ENCODE measurements around the gene KRT83. TPM values are rescaled to one million over a fixed set of nuclear protein-coding genes. Genes with fewer than 3 reads are reported as not detected.

KRT83 gene
- total and polyA plus RNA-seq, 10 of the 15 experiments (the other 5 are each of a cell fraction or from before 2014, with no cell fraction given), result not detected

DNA sequence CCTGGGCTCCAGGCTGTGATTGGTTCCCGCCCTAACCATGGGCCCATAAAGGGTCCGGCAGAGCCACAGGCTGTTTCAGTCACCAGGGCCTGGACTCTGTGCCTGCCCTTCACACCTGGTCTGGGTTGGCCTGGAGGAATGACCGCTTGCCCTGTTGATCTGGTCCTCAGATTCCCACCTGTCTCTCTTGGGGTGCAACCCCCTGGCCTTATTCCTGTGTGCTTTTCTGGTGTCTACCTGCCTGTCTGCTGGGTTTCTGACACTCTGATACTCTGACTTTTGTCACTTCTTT lies 2.9 kb upstream of the KRT83 start:
- RAD21 ChIA-PET (ENCODE audit: unreplicated experiment), result no interaction called here
- DNase-seq (ENCODE audit: low read depth, low spot score), result no peak
- WGBS (ENCODE audit: insufficient coverage, insufficient replicate concordance, low lambda C conversion rate, missing lambda C conversion rate), result 9% methylated on average over 3 of the region's 3 CpGs
- CTCF ChIA-PET, result interaction anchor here (1.2 to 1.6 kb wide), 2 partner anchors 38 to 44 kb away, joined by 3 to 5 read pairs; no protein-coding TSS in a partner anchor
- no TSS peak for BruUV-seq (replicated peaks)
- in situ Hi-C loops (cut with MboI) (loop anchor here (10.0 kb wide), 1 partner anchor 169 kb away; no protein-coding TSS in a partner anchor), intact Hi-C loops (cut with micrococcal nuclease; ENCODE audit: unreplicated experiment) (loop anchor here (10.0 kb wide), 1 partner anchor 109 kb away; no protein-coding TSS in a partner anchor)
- Histone ChIP-seq H3K27me3 (replicated peaks in 1 of 2; ENCODE audit: control insufficient read depth in 2 of 2, insufficient read depth in 2 of 2, low read length in 1 of 2) (peaks cover 3 to 6% of the 10 kb centered on the region in 2 experiments), H3K4me2 (ENCODE audit: control insufficient read depth, insufficient read depth) (no peak overlapping the region), H3K79me2 (ENCODE audit: control insufficient read depth, insufficient read depth, low read length) (no peaks in the 10 kb centered on the region), H3K9me3 (replicated peaks; ENCODE audit: control insufficient read depth, insufficient read depth, low read length) (no peaks in the 10 kb centered on the region), H3K4me3 (no peak overlapping the region), H3K9ac (ENCODE audit: control insufficient read depth, insufficient read depth, low read length) (no peak overlapping the region), H3K36me3 (ENCODE audit: control insufficient read depth in 2 of 2, insufficient read depth in 2 of 2, low read length in 1 of 2) (no peaks in the 10 kb centered on the region), H3K27ac (ENCODE audit: control insufficient read depth, insufficient read depth) (no peak overlapping the region), H2AFZ (ENCODE audit: control insufficient read depth, low read depth, low read length) (no peak overlapping the region), H4K20me1 (ENCODE audit: control insufficient read depth, insufficient read depth) (no peaks in the 10 kb centered on the region), H3K4me1 (ENCODE audit: control insufficient read depth, insufficient read depth, low read length) (peaks cover 7% of the 10 kb centered on the region)
- SMC1A ChIA-PET (ENCODE audit: uncharacterized antibody, unreplicated experiment), result no interaction called here
- ATAC-seq, result no peak
- TF ChIP-seq YBX1 (IDR thresholded peaks at IDR 0.05) (no peak), NFYB (IDR thresholded peaks at IDR 0.05; ENCODE audit: insufficient read depth, low read depth, low read length) (no peak), LARP7 (IDR thresholded peaks at IDR 0.05) (no peak), RCOR1 (conservative IDR thresholded peaks at IDR 0.05; ENCODE audit: low read depth, low read length) (no peak), CREM (IDR thresholded peaks at IDR 0.05; ENCODE audit: low read depth) (no peak), MEF2A (IDR thresholded peaks at IDR 0.05; ENCODE audit: insufficient read depth, low read depth, low read length) (no peak), ZNF384 (IDR thresholded peaks at IDR 0.05; ENCODE audit: borderline replicate concordance, low read depth, low read length) (no peak), ATF7 (IDR thresholded peaks at IDR 0.05; ENCODE audit: low read depth) (no peak)
- TF ChIP-seq, protein P1, sequence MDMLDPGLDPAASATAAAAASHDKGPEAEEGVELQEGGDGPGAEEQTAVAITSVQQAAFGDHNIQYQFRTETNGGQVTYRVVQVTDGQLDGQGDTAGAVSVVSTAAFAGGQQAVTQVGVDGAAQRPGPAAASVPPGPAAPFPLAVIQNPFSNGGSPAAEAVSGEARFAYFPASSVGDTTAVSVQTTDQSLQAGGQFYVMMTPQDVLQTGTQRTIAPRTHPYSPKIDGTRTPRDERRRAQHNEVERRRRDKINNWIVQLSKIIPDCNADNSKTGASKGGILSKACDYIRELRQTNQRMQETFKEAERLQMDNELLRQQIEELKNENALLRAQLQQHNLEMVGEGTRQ (IDR thresholded peaks at IDR 0.05; ENCODE audit: borderline replicate concordance, low read depth, low read length), result no peak
- POLR2A ChIA-PET, result no interaction called here
- FAIRE-seq, result no peak

Data from GM12878 (cell line).